K562 (cell line): ENCODE data around the gene MAN1A1. TPM values are rescaled to one million over a fixed set of nuclear protein-coding genes. Genes with fewer than 3 reads are reported as not detected.

ENCODE experiments used
- CCNT2 ChIP-seq: IDR thresholded peaks from 2 replicates; pipeline ENCODE4 v1.6.1; 2011; ENCODE audit warnings: borderline replicate concordance, low read depth, mild to moderate bottlenecking, moderate library complexity, mixed read lengths, low read length; ENCODE audit not compliant: insufficient read length; ENCODE audit errors: extremely low read depth
- E2F6 ChIP-seq, 2 experiments: IDR thresholded peaks; 2 replicates each; pipeline ENCODE4 v1.6.1; 2011; ENCODE audit warnings: borderline replicate concordance in 1 of 2, control low read depth in 1 of 2, low read depth in 1 of 2, low read length in 1 of 2, mild to moderate bottlenecking in 1 of 2, mixed read lengths in 1 of 2, moderate library complexity in 1 of 2; ENCODE audit not compliant: insufficient read depth in 1 of 2, insufficient read length in 1 of 2, poor library complexity in 1 of 2, severe bottlenecking in 1 of 2; ENCODE audit errors: extremely low read depth in 1 of 2
- FOXK2 ChIP-seq, 2 experiments: fragments of 450-650 bp; IDR thresholded peaks in 1 of 2; conservative IDR thresholded peaks in 1 of 2; 2 replicates each; pipeline ENCODE4 v1.6.1; 2016; ENCODE audit warnings: low read depth in 2 of 2, mild to moderate bottlenecking in 1 of 2
- HDAC3 ChIP-seq: fragments of 450-650 bp; IDR thresholded peaks from 2 replicates; pipeline ENCODE4 v1.6.1; 2018; ENCODE audit warnings: borderline replicate concordance, mild to moderate bottlenecking, moderate library complexity; ENCODE audit not compliant: partially characterized antibody
- HMG20B ChIP-seq: fragments of 250-450 bp; sonication (Bioruptor Pico); IDR thresholded peaks from 2 replicates; pipeline ENCODE4 v1.5.0; 2021; ENCODE audit warnings: mild to moderate bottlenecking
- NFE2 ChIP-seq: IDR thresholded peaks from 2 replicates; pipeline ENCODE4 v1.6.1; 2014; ENCODE audit warnings: antibody characterized with exemption, low read depth
- NR4A1 ChIP-seq, 2 experiments: fragments of 250-450 bp in 1 of 2; fragments of 450-650 bp in 1 of 2; sonication (Bioruptor Pico) in 1 of 2; IDR thresholded peaks; 2 replicates each; pipeline versions ENCODE4 v1.4.0 to v1.6.1; 2016 to 2020; ENCODE audit warnings: mild to moderate bottlenecking in 2 of 2, missing compliant biosample characterization in 1 of 2, missing genetic modification characterization in 1 of 2, moderate library complexity in 1 of 2
- POU5F1 ChIP-seq: fragments of 150-350 bp; IDR thresholded peaks from 2 replicates; pipeline ENCODE4 v1.6.1; 2014; ENCODE audit warnings: borderline replicate concordance, low read length, low read depth, mild to moderate bottlenecking; ENCODE audit not compliant: partially characterized antibody
- SOX6 ChIP-seq: fragments of 450-650 bp; IDR thresholded peaks from 2 replicates; pipeline ENCODE4 v1.6.1; 2014; ENCODE audit warnings: mild to moderate bottlenecking
- TBP ChIP-seq: optimal IDR thresholded peaks from 2 replicates; pipeline ENCODE3; 2011; ENCODE audit warnings: low read depth, low read length, improper control_type of control experiment
- TEAD4 ChIP-seq, 2 experiments: sonication (generic) in 1 of 2; formaldehyde crosslinking in 1 of 2; IDR thresholded peaks; 2 replicates each; pipeline versions ENCODE4 v1.6.1 to v1.8.0; 2012 to 2022; ENCODE audit warnings: borderline replicate concordance in 1 of 2, inconsistent platforms in 1 of 2, low read length in 1 of 2, mild to moderate bottlenecking in 1 of 2, missing genetic modification reagents in 1 of 2
- USF1 ChIP-seq: sonication (generic); formaldehyde crosslinking; IDR thresholded peaks from 2 replicates; pipeline ENCODE4 v1.9.0; 2022; ENCODE audit warnings: mild to moderate bottlenecking, missing genetic modification reagents
- ZBTB33 ChIP-seq: sonication (generic); formaldehyde crosslinking; IDR thresholded peaks from 2 replicates; pipeline ENCODE4 v1.8.1; 2023; ENCODE audit warnings: mild to moderate bottlenecking, missing genetic modification reagents
- ZNF217 ChIP-seq: sonication (generic); formaldehyde crosslinking; IDR thresholded peaks from 2 replicates; pipeline ENCODE4 v1.8.0; 2022; ENCODE audit warnings: mild to moderate bottlenecking, missing genetic modification reagents
- ZNF280A ChIP-seq: fragments of 450-650 bp; IDR thresholded peaks from 2 replicates; pipeline ENCODE4 v1.6.1; 2018; ENCODE audit warnings: mild to moderate bottlenecking, low read depth; ENCODE audit not compliant: partially characterized antibody
- ZNF583 ChIP-seq: fragments of 250-450 bp; sonication (Bioruptor Pico); IDR thresholded peaks from 2 replicates; pipeline ENCODE4 v1.4.0; 2020
- ZNF639 ChIP-seq, 2 experiments: fragments of 200-800 bp in 1 of 2; sonication (Bioruptor generic) in 1 of 2; sonication (generic) in 1 of 2; formaldehyde crosslinking in 1 of 2; IDR thresholded peaks in 1 of 2; conservative IDR thresholded peaks in 1 of 2; 2 replicates each; pipeline versions ENCODE4 v1.5.0 to v1.6.1; 2016 to 2020; ENCODE audit warnings: missing compliant biosample characterization in 1 of 2, missing genetic modification characterization in 1 of 2, missing genetic modification reagents in 1 of 2
- ZNF655 ChIP-seq: fragments of 250-450 bp; sonication (Bioruptor Pico); IDR thresholded peaks from 2 replicates; pipeline ENCODE4 v1.5.0; 2021
- polyA plus RNA-seq, 8 experiments: library from polyadenylated mRNA; depleted of rRNA in 4 of 8; stranded (reverse) in 5 of 8; unstranded in 3 of 8; fragments of >200 nt; fragmentation: Nextera tagmentation in 2 of 8; fragmentation: Illumina TruSeq in 1 of 8; extraction: Ambion mirVana in 2 of 8; extraction: Trizol in 1 of 8; gene quantifications; 2 replicates each; pipeline versions ENCODE4 v1.2.1 to v1.2.3, GENCODE V29; 2011 to 2014; ENCODE audit warnings: inconsistent platforms in 1 of 8, missing spikeins in 1 of 8
- total RNA-seq, 7 experiments: library from RNA; depleted of rRNA in 6 of 7; stranded (reverse); fragments of >200 nt in 6 of 7; fragmentation: Illumina TruSeq in 2 of 7; extraction: Trizol in 2 of 7; gene quantifications; 2 replicates each; pipeline versions ENCODE4 v1.2.1 to v1.2.3, GENCODE V29; 2011 to 2021; ENCODE audit warnings: low replicate concordance in 1 of 7

Gene MAN1A1
- total and polyA plus RNA-seq, 9 of the 15 experiments (the other 6 are each of a cell fraction or from before 2014, with no cell fraction given) = 24.5 to 78.4 (median 59.7) TPM

- peak; percentile 45; the same call in 1 of the 2 replicates for TF ChIP-seq TEAD4 (IDR thresholded peaks at IDR 0.05; ENCODE audit: low read length)
- no peak for TF ChIP-seq TEAD4 (CRISPR knock-in tag; IDR thresholded peaks at IDR 0.05; ENCODE audit: borderline replicate concordance)
- TF ChIP-seq NR4A1 (CRISPR knock-in tag; IDR thresholded peaks at IDR 0.05) = no peak
- no peak for TF ChIP-seq NR4A1 (tag; IDR thresholded peaks at IDR 0.05)
- peak; percentile 96 for TF ChIP-seq NFE2
- peak; percentile 98 for TF ChIP-seq SOX6
- peak in 1 of 2 experiments; percentile 27; a peak in 1 of 4 replicates for TF ChIP-seq FOXK2 (conservative IDR thresholded peaks at IDR 0.05 in 1 of 2, IDR thresholded peaks at IDR 0.05 in 1 of 2; ENCODE audit: low read depth in 2 of 2)
- no peak for TF ChIP-seq ZNF583
- no peak for TF ChIP-seq HDAC3
- no peak for TF ChIP-seq HMG20B
- TF ChIP-seq TBP = no peak
- no peak for TF ChIP-seq E2F6 (IDR thresholded peaks at IDR 0.05; ENCODE audit: borderline replicate concordance in 1 of 2, extremely low read depth in 1 of 2, insufficient read depth in 1 of 2, insufficient read length in 1 of 2, low read depth in 1 of 2, low read length in 1 of 2, poor library complexity in 1 of 2, severe bottlenecking in 1 of 2)
- TF ChIP-seq ZNF217 (CRISPR knock-in tag) = no peak
- no peak for TF ChIP-seq POU5F1
- TF ChIP-seq USF1 (CRISPR knock-in tag) = no peak
- peak; percentile 29 for TF ChIP-seq CCNT2
- no peak for TF ChIP-seq ZBTB33 (CRISPR knock-in tag)
- TF ChIP-seq ZNF280A = no peak
- no peak for TF ChIP-seq ZNF639 (CRISPR knock-in tag; conservative IDR thresholded peaks at IDR 0.05 in 1 of 2, IDR thresholded peaks at IDR 0.05 in 1 of 2)
- no peak for TF ChIP-seq ZNF655 (CRISPR knock-in tag)
Observed at GRCh38 chr6:119259027-119259426, 90.5 kb downstream of the MAN1A1 start (continued).
